IPS-15b (cell line): Measurements from ENCODE around the gene NDUFS3.

Experiments used
- H3K27me3 ChIP-seq: one replicate; pipeline ENCODE4 v1.6.1; 2013; ENCODE audit warnings: low read length; ENCODE audit not compliant: control insufficient read depth, insufficient read depth
- H3K36me3 ChIP-seq: one replicate; pipeline ENCODE4 v1.6.1; 2013; ENCODE audit warnings: low read length; ENCODE audit not compliant: control insufficient read depth, insufficient read depth
- H3K4me1 ChIP-seq: one replicate; pipeline ENCODE4 v1.6.1; 2013; ENCODE audit warnings: mild to moderate bottlenecking, low read length; ENCODE audit not compliant: control insufficient read depth, insufficient read depth
- H3K4me3 ChIP-seq: one replicate; pipeline ENCODE4 v1.5.1; 2013; ENCODE audit warnings: low read depth, low read length
- H3K9ac ChIP-seq: one replicate; pipeline ENCODE4 v1.6.1; 2013; ENCODE audit warnings: low read depth, mild to moderate bottlenecking, low read length
- H3K9me3 ChIP-seq: one replicate; pipeline ENCODE4 v1.6.1; 2013; ENCODE audit warnings: mild to moderate bottlenecking, low read length; ENCODE audit not compliant: control insufficient read depth, insufficient read depth

NDUFS3 gene

DNA sequence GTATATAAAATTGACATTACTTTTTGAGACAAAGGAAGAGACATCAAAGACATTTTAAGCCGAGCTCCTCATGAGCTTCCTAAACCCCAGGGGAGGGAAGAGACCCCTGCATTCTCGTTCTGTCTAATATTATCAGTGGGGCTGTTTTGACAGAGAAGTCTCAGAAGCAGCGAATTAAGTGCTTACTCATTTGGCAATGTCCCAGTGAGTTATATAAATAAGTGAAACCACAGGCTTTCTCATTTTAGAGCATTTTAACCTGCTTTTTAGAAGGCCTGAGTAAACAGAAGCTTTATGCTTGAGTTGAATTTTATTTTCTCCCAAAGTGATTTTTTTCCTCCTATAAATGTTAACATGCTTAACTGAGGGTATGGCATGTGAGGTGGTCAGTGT lies 38.5 kb downstream of the NDUFS3 start:
- Histone ChIP-seq H3K27me3 (no peaks in the 10 kb centered on the region), H3K9me3 (no peaks in the 10 kb centered on the region), H3K9ac (no peak overlapping the region), H3K36me3 (peaks cover 7% of the 10 kb centered on the region), H3K4me3 (no peak overlapping the region), H3K4me1 (no peaks in the 10 kb centered on the region)

DNA sequence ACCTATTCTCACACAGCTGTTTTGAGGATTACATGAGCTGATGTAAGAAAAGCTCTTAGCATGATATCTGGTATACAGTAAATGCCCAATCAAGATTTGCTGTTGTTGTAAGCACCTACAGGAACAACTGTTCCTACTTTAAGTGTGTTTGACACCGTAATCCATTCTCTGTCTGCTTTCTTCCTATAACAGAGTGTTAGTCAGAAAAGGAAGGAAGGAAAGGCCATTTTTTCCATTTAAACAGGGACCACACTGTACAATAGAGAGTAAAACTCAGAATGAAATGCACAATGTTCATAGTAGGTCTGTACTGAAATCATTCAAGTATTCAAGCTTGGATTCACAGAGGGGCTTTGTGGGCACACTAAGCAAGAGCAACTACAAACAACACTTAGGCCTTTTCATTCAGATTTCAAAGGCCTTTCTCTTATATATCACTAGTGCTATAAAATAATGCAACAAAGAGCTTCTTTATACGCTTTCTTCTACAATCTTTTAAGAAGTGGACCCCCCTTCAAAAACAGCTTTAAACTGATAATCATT lies 42.0 kb downstream of the NDUFS3 start:
- H3K4me3 ChIP-seq: no peak overlapping the region
- no peaks in the 10 kb centered on the region for H3K4me1 ChIP-seq
- H3K27me3 ChIP-seq: no peaks in the 10 kb centered on the region
- H3K9ac ChIP-seq: no peak overlapping the region
- H3K36me3 ChIP-seq: peaks cover 12% of the 10 kb centered on the region
- H3K9me3 ChIP-seq: no peaks in the 10 kb centered on the region

GRCh38 chr11:47626234-47626633 lies 47.4 kb downstream of the NDUFS3 start:
- Histone ChIP-seq H3K4me1 (no peaks in the 10 kb centered on the region), H3K9ac (no peak overlapping the region), H3K27me3 (no peaks in the 10 kb centered on the region), H3K9me3 (no peaks in the 10 kb centered on the region), H3K36me3 (peaks cover 47% of the 10 kb centered on the region), H3K4me3 (no peak overlapping the region)

DNA sequence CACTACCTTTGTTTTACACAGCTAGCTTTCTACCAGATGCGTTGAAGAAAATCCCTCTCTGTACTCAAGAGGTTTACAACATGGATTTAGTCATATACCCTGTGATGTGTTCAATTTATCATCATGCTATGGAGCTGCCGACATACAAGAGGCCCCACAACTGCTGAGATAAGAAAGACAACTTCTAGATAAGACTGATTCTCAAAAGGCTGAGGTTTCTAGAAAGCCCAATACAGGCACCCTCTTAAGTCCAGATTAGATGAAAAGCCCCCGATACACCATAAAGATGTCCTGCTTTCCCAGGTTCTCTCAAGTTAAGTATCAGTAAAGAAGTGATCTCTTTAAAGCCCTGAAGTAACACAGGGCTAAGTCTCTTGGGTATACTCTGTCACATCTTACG lies 49.2 kb downstream of the NDUFS3 start:
- H3K9ac ChIP-seq: no peak overlapping the region
- H3K36me3 ChIP-seq: peaks cover 41% of the 10 kb centered on the region
- H3K9me3 ChIP-seq: no peaks in the 10 kb centered on the region
- no peak overlapping the region for H3K4me3 ChIP-seq
- no peaks in the 10 kb centered on the region for H3K27me3 ChIP-seq
- no peaks in the 10 kb centered on the region for H3K4me1 ChIP-seq

GRCh38 chr11:47631473-47631872 lies 52.6 kb downstream of the NDUFS3 start:
- no peak overlapping the region for H3K4me3 ChIP-seq
- H3K9me3 ChIP-seq: no peaks in the 10 kb centered on the region
- no peaks in the 10 kb centered on the region for H3K27me3 ChIP-seq
- H3K4me1 ChIP-seq: no peaks in the 10 kb centered on the region
- no peak overlapping the region for H3K9ac ChIP-seq
- H3K36me3 ChIP-seq: peaks cover 44% of the 10 kb centered on the region
